ENCODE measurements around the gene NCOR1. TPM values are rescaled to one million over a fixed set of nuclear protein-coding genes. Genes with fewer than 3 reads are reported as not detected.
"Not testable (repeated sequence)": the region's sequence is repeated elsewhere in the genome, so short reads cannot be mapped to it uniquely, and the experiment has no call there.

The NCOR1 gene
- total RNA-seq, 1 donor from 2014 or later, result 86.0 TPM

- no peak overlapping the region for H3K4me3 ChIP-seq (ENCODE audit: low read depth, low read length)
- no peak for TF ChIP-seq CTCF (conservative IDR thresholded peaks at IDR 0.05; ENCODE audit: low read depth, low read length)
- no peak for DNase-seq (ENCODE audit: low read depth)
Observed at GRCh38 chr17:16074423-16074822, 140.9 kb downstream of the NCOR1 start.

GRCh38 chr17:16073845-16074244 lies 141.5 kb downstream of the NCOR1 start:
- no peak for DNase-seq (ENCODE audit: low read depth)
- TF ChIP-seq CTCF (conservative IDR thresholded peaks at IDR 0.05; ENCODE audit: low read depth, low read length), result no peak
- H3K4me3 ChIP-seq (ENCODE audit: low read depth, low read length), result no peak overlapping the region

- H3K4me3 ChIP-seq (ENCODE audit: low read depth, low read length), result no peak overlapping the region
- DNase-seq (ENCODE audit: low read depth), result no peak
- TF ChIP-seq CTCF (conservative IDR thresholded peaks at IDR 0.05; ENCODE audit: low read depth, low read length), result no peak
Observed at GRCh38 chr17:16072031-16072430, 143.3 kb downstream of the NCOR1 start.

- no peak for DNase-seq (ENCODE audit: low read depth)
- no peak overlapping the region for H3K4me3 ChIP-seq (ENCODE audit: low read depth, low read length)
- no peak for TF ChIP-seq CTCF (conservative IDR thresholded peaks at IDR 0.05; ENCODE audit: low read depth, low read length)
Observed at GRCh38 chr17:16068323-16068722, 147.0 kb downstream of the NCOR1 start.

GRCh38 chr17:16066125-16066524 lies 149.2 kb downstream of the NCOR1 start:
- H3K4me3 ChIP-seq (ENCODE audit: low read depth, low read length), result no peak overlapping the region
- no peak for TF ChIP-seq CTCF (conservative IDR thresholded peaks at IDR 0.05; ENCODE audit: low read depth, low read length)
- DNase-seq (ENCODE audit: low read depth), result no peak

GRCh38 chr17:16061631-16062030 lies 153.7 kb downstream of the NCOR1 start:
- no peak for DNase-seq (ENCODE audit: low read depth)
- no peak for TF ChIP-seq CTCF (conservative IDR thresholded peaks at IDR 0.05; ENCODE audit: low read depth, low read length)
- H3K4me3 ChIP-seq (ENCODE audit: low read depth, low read length), result no peak overlapping the region

- H3K4me3 ChIP-seq (ENCODE audit: low read depth, low read length); DNase-seq (ENCODE audit: low read depth): not testable (repeated sequence)
Observed at GRCh38 chr17:16055139-16055538, 160.2 kb downstream of the NCOR1 start.

GRCh38 chr17:16052486-16052885 lies 162.8 kb downstream of the NCOR1 start:
- TF ChIP-seq CTCF (conservative IDR thresholded peaks at IDR 0.05; ENCODE audit: low read depth, low read length), result no peak
- H3K4me3 ChIP-seq (ENCODE audit: low read depth, low read length), result no peak overlapping the region
- no peak for DNase-seq (ENCODE audit: low read depth)
